IPS-18c (cell line): ENCODE measurements around the gene UBAC2.

Source experiments
- H3K4me3 ChIP-seq: 2 replicates; pipeline ENCODE4 v1.7.0; 2013; ENCODE audit warnings: low read depth, mild to moderate bottlenecking, low read length, moderate library complexity; ENCODE audit not compliant: insufficient read depth
- H3K9me3 ChIP-seq: one replicate; pipeline ENCODE4 v1.6.1; 2013; ENCODE audit warnings: mild to moderate bottlenecking, low read length, moderate library complexity; ENCODE audit not compliant: control insufficient read depth, insufficient read depth

UBAC2 gene

GRCh38 chr13:99271249-99271648, 70.6 kb downstream of the UBAC2 start:
- H3K4me3 ChIP-seq = no peak overlapping the region
- H3K9me3 ChIP-seq = no peaks in the 10 kb centered on the region

GRCh38 chr13:99272481-99272880, 71.8 kb downstream of the UBAC2 start:
- H3K9me3 ChIP-seq = no peaks in the 10 kb centered on the region

GRCh38 chr13:99273128-99273527, 72.5 kb downstream of the UBAC2 start:
- Histone ChIP-seq H3K4me3 (no peak overlapping the region), H3K9me3 (no peaks in the 10 kb centered on the region)

More at GRCh38 chr13:99272481-99272880, 71.8 kb downstream of the UBAC2 start:
- no peak overlapping the region for H3K4me3 ChIP-seq

GRCh38 chr13:99275093-99275469, 74.4 kb downstream of the UBAC2 start:
- H3K9me3 ChIP-seq = no peaks in the 10 kb centered on the region

GRCh38 chr13:99276706-99277105, 76.1 kb downstream of the UBAC2 start:
- H3K4me3 ChIP-seq = no peak overlapping the region
- no peaks in the 10 kb centered on the region for H3K9me3 ChIP-seq

More at GRCh38 chr13:99275093-99275469, 74.4 kb downstream of the UBAC2 start:
- H3K4me3 ChIP-seq = no peak overlapping the region

- H3K4me3 ChIP-seq = no peak overlapping the region
- H3K9me3 ChIP-seq = no peaks in the 10 kb centered on the region
Measured at GRCh38 chr13:99277629-99278028, 77.0 kb downstream of the UBAC2 start.

GRCh38 chr13:99278200-99278599, 77.5 kb downstream of the UBAC2 start:
- no peak overlapping the region for H3K4me3 ChIP-seq

GRCh38 chr13:99278843-99279242, 78.2 kb downstream of the UBAC2 start:
- no peak overlapping the region for H3K4me3 ChIP-seq
- no peaks in the 10 kb centered on the region for H3K9me3 ChIP-seq

More at GRCh38 chr13:99278200-99278599, 77.5 kb downstream of the UBAC2 start:
- no peaks in the 10 kb centered on the region for H3K9me3 ChIP-seq

GRCh38 chr13:99279637-99280036, 79.0 kb downstream of the UBAC2 start:
- Histone ChIP-seq H3K4me3 (no peak overlapping the region), H3K9me3 (no peaks in the 10 kb centered on the region)

- Histone ChIP-seq H3K4me3 (no peak overlapping the region), H3K9me3 (no peaks in the 10 kb centered on the region)
Measured at GRCh38 chr13:99280166-99280565, 79.5 kb downstream of the UBAC2 start.

GRCh38 chr13:99281811-99282263, 81.2 kb downstream of the UBAC2 start:
- H3K4me3 ChIP-seq = no peak overlapping the region
- H3K9me3 ChIP-seq = no peaks in the 10 kb centered on the region

GRCh38 chr13:99282264-99283231, 81.9 kb downstream of the UBAC2 start:
- Histone ChIP-seq H3K4me3 (no peak overlapping the region), H3K9me3 (no peaks in the 10 kb centered on the region)

GRCh38 chr13:99285432-99286182, 85.0 kb downstream of the UBAC2 start:
- H3K4me3 ChIP-seq = no peak overlapping the region
- no peaks in the 10 kb centered on the region for H3K9me3 ChIP-seq

- no peaks in the 10 kb centered on the region for H3K9me3 ChIP-seq
Measured at GRCh38 chr13:99287551-99287950, 86.9 kb downstream of the UBAC2 start.

GRCh38 chr13:99288089-99288488, 87.4 kb downstream of the UBAC2 start:
- no peaks in the 10 kb centered on the region for H3K9me3 ChIP-seq
- H3K4me3 ChIP-seq = no peak overlapping the region

More at GRCh38 chr13:99287551-99287950, 86.9 kb downstream of the UBAC2 start:
- no peak overlapping the region for H3K4me3 ChIP-seq

GRCh38 chr13:99289271-99289670, 88.6 kb downstream of the UBAC2 start:
- H3K9me3 ChIP-seq = no peaks in the 10 kb centered on the region
- H3K4me3 ChIP-seq = no peak overlapping the region

- H3K9me3 ChIP-seq = no peaks in the 10 kb centered on the region
- no peak overlapping the region for H3K4me3 ChIP-seq
Measured at GRCh38 chr13:99289674-99290337, 89.2 kb downstream of the UBAC2 start.
